OCI-LY3 (cell line): ENCODE measurements around the gene EN1.

ENCODE experiments used
- H2AFZ ChIP-seq: fragments of 200-600, 300-600 bp; shearing (Covaris generic); 2 replicates; pipeline ENCODE4 v1.6.0; 2014; ENCODE audit warnings: antibody characterized with exemption, low read depth, low read length
- H3K27ac ChIP-seq: fragments of 200-600, 300-600 bp; sonication (generic); 2 replicates; pipeline ENCODE4 v1.5.1; 2014; ENCODE audit warnings: mild to moderate bottlenecking, low read length, moderate library complexity, mixed read lengths
- H3K27me3 ChIP-seq: fragments of 200-600, 300-600 bp; sonication (generic); 2 replicates; pipeline ENCODE4 v1.6.1; 2014; ENCODE audit warnings: low read depth, low read length, mixed read lengths
- H3K36me3 ChIP-seq: fragments of 200-600, 300-600 bp; sonication (generic); replicated peaks from 2 replicates; pipeline ENCODE3; 2014; ENCODE audit warnings: low read depth, low read length, mixed read lengths
- H3K4me1 ChIP-seq: fragments of 300-600, 200-600 bp; sonication (generic); 2 replicates; pipeline ENCODE4 v1.6.1; 2014; ENCODE audit warnings: low read length, mixed read lengths
- H3K4me2 ChIP-seq: fragments of 200-600, 300-600 bp; sonication (generic); 2 replicates; pipeline ENCODE4 v1.6.1; 2014; ENCODE audit warnings: low read length, mixed read lengths
- H3K4me3 ChIP-seq: fragments of 300-600, 200-600 bp; sonication (generic); 2 replicates; pipeline ENCODE4 v1.5.1; 2014; ENCODE audit warnings: antibody characterized with exemption, mild to moderate bottlenecking, low read length, moderate library complexity
- H3K79me2 ChIP-seq: fragments of 300-600, 200-600 bp; shearing (Covaris generic); 2 replicates; pipeline ENCODE4 v1.6.1; 2014; ENCODE audit warnings: mild to moderate bottlenecking, low read length, mixed read lengths
- H3K9ac ChIP-seq: fragments of 300-600, 200-600 bp; shearing (Covaris generic); 2 replicates; pipeline ENCODE4 v1.6.0; 2014; ENCODE audit warnings: mild to moderate bottlenecking, low read length, moderate library complexity
- H3K9me3 ChIP-seq: fragments of 200-600, 300-600 bp; shearing (Covaris generic); 2 replicates; pipeline ENCODE4 v1.6.1; 2014; ENCODE audit warnings: low read length, mixed read lengths; ENCODE audit not compliant: insufficient read depth
- H4K20me1 ChIP-seq: fragments of 200-600, 300-600 bp; sonication (generic); 2 replicates; pipeline ENCODE4 v1.6.1; 2016; ENCODE audit warnings: low read length, mixed read lengths; ENCODE audit not compliant: insufficient read depth
- CTCF ChIP-seq: fragments of 200-600, 300-600 bp; sonication (generic); IDR thresholded peaks from 2 replicates; pipeline ENCODE4 v1.5.1; 2014; ENCODE audit warnings: antibody characterized with exemption, low read length, low read depth
- EZH2phosphoT487 ChIP-seq: fragments of 200-600 bp; shearing (Covaris generic); IDR thresholded peaks from 2 replicates; pipeline ENCODE4 v1.6.1; 2018; ENCODE audit warnings: antibody characterized with exemption, mixed run types, low read depth

The EN1 gene

GRCh38 chr2:118853651-118854291, 6.3 kb upstream of the EN1 start:
- Histone ChIP-seq H3K4me1 (no peaks in the 10 kb centered on the region), H3K9ac (no peak overlapping the region), H3K4me2 (no peak overlapping the region)

GRCh38 chr2:118853129-118853640, 5.7 kb upstream of the EN1 start:
- TF ChIP-seq EZH2phosphoT487 (no peak), CTCF (no peak)
- no peak overlapping the region for H3K27ac ChIP-seq
- no peaks in the 10 kb centered on the region for H3K9me3 ChIP-seq
- no peak overlapping the region for H2AFZ ChIP-seq
- H3K4me1 ChIP-seq: no peaks in the 10 kb centered on the region
- H3K4me2 ChIP-seq: no peak overlapping the region
- H3K36me3 ChIP-seq: no peaks in the 10 kb centered on the region
- no peaks in the 10 kb centered on the region for H3K27me3 ChIP-seq
- no peak overlapping the region for H3K4me3 ChIP-seq
- H3K79me2 ChIP-seq: no peaks in the 10 kb centered on the region
- no peak overlapping the region for H3K9ac ChIP-seq
- no peaks in the 10 kb centered on the region for H4K20me1 ChIP-seq

More at GRCh38 chr2:118853651-118854291, 6.3 kb upstream of the EN1 start:
- H4K20me1 ChIP-seq: no peaks in the 10 kb centered on the region
- H3K9me3 ChIP-seq: no peaks in the 10 kb centered on the region
- no peak for TF ChIP-seq CTCF
- no peak for TF ChIP-seq EZH2phosphoT487
- no peak overlapping the region for H2AFZ ChIP-seq
- H3K4me3 ChIP-seq: no peak overlapping the region
- H3K27ac ChIP-seq: no peak overlapping the region
- H3K36me3 ChIP-seq: no peaks in the 10 kb centered on the region
- H3K79me2 ChIP-seq: no peaks in the 10 kb centered on the region
- H3K27me3 ChIP-seq: no peaks in the 10 kb centered on the region

GRCh38 chr2:118852605-118853128, 5.2 kb upstream of the EN1 start:
- Histone ChIP-seq H3K4me3 (no peak overlapping the region), H3K79me2 (no peaks in the 10 kb centered on the region), H3K27ac (no peak overlapping the region), H3K9ac (no peak overlapping the region), H2AFZ (no peak overlapping the region), H3K9me3 (no peaks in the 10 kb centered on the region), H3K4me1 (no peaks in the 10 kb centered on the region), H3K27me3 (no peaks in the 10 kb centered on the region), H3K36me3 (no peaks in the 10 kb centered on the region), H4K20me1 (no peaks in the 10 kb centered on the region), H3K4me2 (no peak overlapping the region)
- TF ChIP-seq EZH2phosphoT487 (no peak), CTCF (no peak)

- TF ChIP-seq CTCF (no peak), EZH2phosphoT487 (no peak)
These were observed 4.2 kb upstream of the EN1 start for GRCh38 chr2:118851650-118852049.

More at GRCh38 chr2:118851650-118852049, 4.2 kb upstream of the EN1 start:
- Histone ChIP-seq H3K27ac (no peak overlapping the region), H3K4me3 (no peak overlapping the region), H3K9me3 (no peaks in the 10 kb centered on the region), H3K36me3 (no peaks in the 10 kb centered on the region), H3K9ac (no peak overlapping the region), H3K4me1 (no peaks in the 10 kb centered on the region), H4K20me1 (no peaks in the 10 kb centered on the region), H3K27me3 (no peaks in the 10 kb centered on the region), H2AFZ (no peak overlapping the region), H3K4me2 (no peak overlapping the region), H3K79me2 (no peaks in the 10 kb centered on the region)
